SK-N-SH (cell line): ENCODE results near the gene CFAP251. TPM values are rescaled to one million over a fixed set of nuclear protein-coding genes. Genes with fewer than 3 reads are reported as not detected.

ENCODE experiments used
- CTCF ChIA-PET: fragments of 300-600, 350-600 bp; formaldehyde crosslinking; extraction: SDS; loops from one replicate; lab custom pipeline; 2021; lab: Yijun Ruan, JAX
- POLR2A ChIA-PET: fragments of 350-600 bp; sonication (Branson Sonifier 250); formaldehyde crosslinking; extraction: SDS; loops from one replicate; lab custom pipeline; 2020; ENCODE audit warnings: antibody characterized with exemption, inconsistent platforms; lab: Yijun Ruan, JAX
- DNase-seq: peaks from one replicate; pipeline ENCODE4 v3.0.0; 2012
- H2AFZ ChIP-seq: fragments of 200-600 bp; sonication (generic); 2 replicates; pipeline ENCODE4 v1.8.1; 2016; ENCODE audit warnings: antibody characterized with exemption, mild to moderate bottlenecking, low read depth
- H3F3A ChIP-seq: fragments of 200-600 bp; sonication (generic); replicated peaks from 2 replicates; pipeline ENCODE3; 2016; ENCODE audit warnings: antibody characterized with exemption, mild to moderate bottlenecking; ENCODE audit not compliant: insufficient read depth
- H3K27ac ChIP-seq, 2 experiments: fragments of 200-500 bp in 1 of 2; fragments of 200-600 bp in 1 of 2; sonication (Bioruptor generic) in 1 of 2; sonication (generic), shearing (Covaris generic) in 1 of 2; 2 replicates each; pipeline versions ENCODE4 v1.5.1 to v1.6.1; 2014 to 2016; ENCODE audit warnings: low read depth in 2 of 2, inconsistent platforms in 1 of 2, low read length in 1 of 2, mild to moderate bottlenecking in 1 of 2, mixed read lengths in 1 of 2
- H3K27me3 ChIP-seq: fragments of 200-600 bp; sonication (generic), shearing (Covaris generic); 2 replicates; pipeline ENCODE4 v1.6.1; 2016; ENCODE audit warnings: mixed run types; ENCODE audit not compliant: insufficient read depth
- H3K36me3 ChIP-seq, 2 experiments: fragments of 200-500 bp in 1 of 2; fragments of 200-600 bp in 1 of 2; sonication (Bioruptor generic) in 1 of 2; sonication (generic) in 1 of 2; replicated peaks in 1 of 2; 2 replicates each; pipeline versions ENCODE3 to v1.5.1; 2014 to 2016; ENCODE audit warnings: low read length in 1 of 2, mild to moderate bottlenecking in 1 of 2; ENCODE audit not compliant: insufficient read depth in 2 of 2, control insufficient read depth in 1 of 2
- H3K4me1 ChIP-seq, 2 experiments: fragments of 200-500 bp in 1 of 2; fragments of 200-600 bp in 1 of 2; sonication (Bioruptor generic) in 1 of 2; sonication (generic), shearing (Covaris generic) in 1 of 2; 2 replicates each; pipeline versions ENCODE4 v1.5.1 to v1.6.1; 2014 to 2016; ENCODE audit warnings: low read depth in 1 of 2, low read length in 1 of 2, mixed run types in 1 of 2; ENCODE audit not compliant: insufficient read depth in 2 of 2, control insufficient read depth in 1 of 2
- H3K4me2 ChIP-seq: fragments of 200-600 bp; sonication (generic), shearing (Covaris generic); 2 replicates; pipeline ENCODE4 v1.6.1; 2017; ENCODE audit warnings: mixed run types
- H3K4me3 ChIP-seq, 2 experiments: fragments of 200-500 bp in 1 of 2; fragments of 200-600 bp in 1 of 2; sonication (Bioruptor generic) in 1 of 2; sonication (generic), shearing (Covaris generic) in 1 of 2; 2 replicates each; pipeline versions ENCODE4 v1.5.1 to v1.8.1; 2014 to 2016; ENCODE audit warnings: low read depth in 2 of 2, inconsistent platforms in 1 of 2, low read length in 1 of 2, mild to moderate bottlenecking in 1 of 2, mixed read lengths in 1 of 2, moderate library complexity in 1 of 2
- H3K79me2 ChIP-seq: fragments of 200-600 bp; sonication (generic); 2 replicates; pipeline ENCODE4 v1.8.1; 2017; ENCODE audit warnings: mild to moderate bottlenecking; ENCODE audit not compliant: insufficient read depth
- H3K9ac ChIP-seq: fragments of 200-600 bp; sonication (generic); 2 replicates; pipeline ENCODE4 v1.6.1; 2017; ENCODE audit warnings: mixed run types
- H3K9me2 ChIP-seq: fragments of 200-600 bp; sonication (generic); 2 replicates; pipeline ENCODE4 v1.6.1; 2017; ENCODE audit warnings: mixed run types
- H3K9me3 ChIP-seq: fragments of 200-600 bp; sonication (generic); 2 replicates; pipeline ENCODE4 v1.6.1; 2017; ENCODE audit warnings: mixed run types, mild to moderate bottlenecking, moderate library complexity
- H4K20me1 ChIP-seq: fragments of 200-600 bp; sonication (generic); 2 replicates; pipeline ENCODE4 v1.6.1; 2017; ENCODE audit warnings: mild to moderate bottlenecking, mixed run types; ENCODE audit not compliant: insufficient read depth
- CHD2 ChIP-seq: fragments of 150-350 bp; IDR thresholded peaks from 2 replicates; pipeline ENCODE4 v1.6.1; 2018; ENCODE audit warnings: low read length; ENCODE audit not compliant: partially characterized antibody
- ELF1 ChIP-seq: IDR thresholded peaks from 2 replicates; pipeline ENCODE4 v1.4.0; 2012
- FOXJ3 ChIP-seq: sonication (generic); formaldehyde crosslinking; IDR thresholded peaks from 2 replicates; pipeline ENCODE4 v1.5.1; 2020; ENCODE audit warnings: mild to moderate bottlenecking, missing genetic modification reagents
- FOXM1 ChIP-seq: IDR thresholded peaks from 2 replicates; pipeline ENCODE4 v1.4.0; 2012; ENCODE audit warnings: low read depth, mild to moderate bottlenecking
- GABPA ChIP-seq: IDR thresholded peaks from 2 replicates; pipeline ENCODE4 v1.4.0; 2012; ENCODE audit warnings: low read depth, mild to moderate bottlenecking
- MXI1 ChIP-seq: IDR thresholded peaks from 2 replicates; pipeline ENCODE4 v1.6.1; 2012; ENCODE audit warnings: mild to moderate bottlenecking, low read depth, low read length, improper control_type of control experiment
- NFIC ChIP-seq: IDR thresholded peaks from 2 replicates; pipeline ENCODE4 v1.4.0; 2012; ENCODE audit warnings: borderline replicate concordance
- NRF1 ChIP-seq: IDR thresholded peaks from 2 replicates; pipeline ENCODE4 v1.6.1; 2012; ENCODE audit warnings: low read depth, mild to moderate bottlenecking, low read length
- RAD21 ChIP-seq: IDR thresholded peaks from 2 replicates; pipeline ENCODE4 v1.6.1; 2012; ENCODE audit warnings: mild to moderate bottlenecking, low read length
- RCOR1 ChIP-seq: fragments of 150-350 bp; IDR thresholded peaks from 2 replicates; pipeline ENCODE4 v1.6.1; 2017; ENCODE audit warnings: antibody characterized with exemption, low read length
- SIN3A ChIP-seq: IDR thresholded peaks from 2 replicates; pipeline ENCODE4 v1.6.1; 2012; ENCODE audit warnings: low read depth, mild to moderate bottlenecking, low read length, moderate library complexity, borderline replicate concordance
- SMC3 ChIP-seq: IDR thresholded peaks from 2 replicates; pipeline ENCODE4 v1.6.1; 2012; ENCODE audit warnings: low read depth, low read length, improper control_type of control experiment
- TCF12 ChIP-seq: IDR thresholded peaks from 2 replicates; pipeline ENCODE4 v1.4.0; 2012
- TEAD4 ChIP-seq: IDR thresholded peaks from 2 replicates; pipeline ENCODE4 v1.4.0; 2012; ENCODE audit warnings: mild to moderate bottlenecking, borderline replicate concordance; ENCODE audit not compliant: insufficient read depth
- WGBS: methylation state at CpG from one replicate; pipeline ENCODE4 v1.1.6; 2017; ENCODE audit warnings: low lambda C conversion rate; 5-methylcytosine and 5-hydroxymethylcytosine counted together
- polyA plus RNA-seq, 3 experiments: library from polyadenylated mRNA; depleted of rRNA; stranded (reverse); fragments of >200 nt; gene quantifications; 2 replicates each; pipeline ENCODE4 v1.2.3, GENCODE V29; 2012
- TF ChIP-seq, protein P1 (sequence below): IDR thresholded peaks from 2 replicates; pipeline ENCODE4 v1.4.0; 2012; ENCODE audit warnings: low read depth
- TF ChIP-seq, protein P2 (sequence below): fragments of 150-350 bp; IDR thresholded peaks from 2 replicates; pipeline ENCODE4 v1.6.1; 2016; ENCODE audit warnings: mild to moderate bottlenecking, low read depth, low read length
- TF ChIP-seq, protein P3 (sequence below): IDR thresholded peaks from 2 replicates; pipeline ENCODE4; 2012
- TF ChIP-seq, protein P4 (sequence below): IDR thresholded peaks from 2 replicates; pipeline ENCODE4 v1.4.0; 2012; ENCODE audit warnings: low read depth, borderline replicate concordance
- TF ChIP-seq, protein P5 (sequence below): IDR thresholded peaks from 2 replicates; pipeline ENCODE4 v1.4.0; 2012; ENCODE audit warnings: low read depth, borderline replicate concordance

CFAP251 gene
- polyA plus RNA-seq, 1 of the 3 experiments (the other 2 are of a cell fraction): 5.7 TPM

DNA sequence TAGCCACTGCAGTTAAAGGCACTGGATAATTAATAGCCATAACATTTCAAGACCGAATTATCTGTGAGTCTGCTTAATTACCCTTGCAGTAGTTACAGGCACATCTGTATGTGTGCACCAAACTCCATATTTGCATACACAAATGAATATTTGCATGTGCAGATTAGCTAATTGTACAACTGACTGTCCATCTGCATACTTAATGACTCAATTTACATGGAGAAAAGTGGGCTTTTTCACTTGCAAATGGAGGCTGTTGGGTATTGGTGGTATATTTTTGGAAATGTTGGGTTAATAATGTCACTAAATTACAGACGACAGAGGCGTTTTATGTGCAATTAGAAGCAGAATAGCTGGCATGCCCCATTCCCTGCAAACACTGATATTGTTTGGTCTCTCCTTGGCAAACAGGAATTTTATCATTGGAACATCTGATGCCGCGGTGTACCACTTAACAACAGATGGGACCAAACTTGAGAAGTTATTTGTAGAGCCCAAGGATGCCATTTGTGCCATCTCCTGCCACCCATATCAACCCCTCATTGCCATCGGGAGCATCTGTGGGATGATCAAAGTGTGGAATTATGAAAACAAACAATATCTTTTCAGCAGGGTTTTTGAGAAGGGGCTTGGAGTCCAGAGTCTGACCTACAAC is 39.6 kb downstream of the CFAP251 start:
- H4K20me1 ChIP-seq: no peaks in the 10 kb centered on the region
- H3K79me2 ChIP-seq: no peaks in the 10 kb centered on the region
- no peak overlapping the region for H3K9ac ChIP-seq
- DNase-seq: no peak
- H3K9me3 ChIP-seq: 0 out of 2 replicates have a peak, but pooled peaks cover 5% of the 10 kb centered on the region
- 92% methylated on average over 6 of the region's 6 CpGs for WGBS
- peaks cover 0 to 27% of the 10 kb centered on the region in 2 experiments for H3K36me3 ChIP-seq
- ChIA-PET CTCF (no interaction called here), POLR2A (no interaction called here)
- H3K4me2 ChIP-seq: no peak overlapping the region
- 0 out of 4 replicates have a peak, but pooled peaks cover 0 to 5% of the 10 kb centered on the region in 2 experiments for H3K4me1 ChIP-seq
- H3K9me2 ChIP-seq: no peaks in the 10 kb centered on the region
- TF ChIP-seq, protein P1, sequence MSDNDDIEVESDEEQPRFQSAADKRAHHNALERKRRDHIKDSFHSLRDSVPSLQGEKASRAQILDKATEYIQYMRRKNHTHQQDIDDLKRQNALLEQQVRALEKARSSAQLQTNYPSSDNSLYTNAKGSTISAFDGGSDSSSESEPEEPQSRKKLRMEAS: no peak
- TF ChIP-seq TCF12 (no peak), NRF1 (no peak), SMC3 (no peak), FOXJ3 (CRISPR knock-in tag) (no peak), ELF1 (no peak), SIN3A (no peak), NFIC (no peak), RCOR1 (no peak), MXI1 (no peak), TEAD4 (no peak), RAD21 (no peak), FOXM1 (no peak), GABPA (no peak), CHD2 (no peak)
- TF ChIP-seq, protein P2, sequence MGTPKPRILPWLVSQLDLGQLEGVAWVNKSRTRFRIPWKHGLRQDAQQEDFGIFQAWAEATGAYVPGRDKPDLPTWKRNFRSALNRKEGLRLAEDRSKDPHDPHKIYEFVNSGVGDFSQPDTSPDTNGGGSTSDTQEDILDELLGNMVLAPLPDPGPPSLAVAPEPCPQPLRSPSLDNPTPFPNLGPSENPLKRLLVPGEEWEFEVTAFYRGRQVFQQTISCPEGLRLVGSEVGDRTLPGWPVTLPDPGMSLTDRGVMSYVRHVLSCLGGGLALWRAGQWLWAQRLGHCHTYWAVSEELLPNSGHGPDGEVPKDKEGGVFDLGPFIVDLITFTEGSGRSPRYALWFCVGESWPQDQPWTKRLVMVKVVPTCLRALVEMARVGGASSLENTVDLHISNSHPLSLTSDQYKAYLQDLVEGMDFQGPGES: no peak
- TF ChIP-seq, protein P3, sequence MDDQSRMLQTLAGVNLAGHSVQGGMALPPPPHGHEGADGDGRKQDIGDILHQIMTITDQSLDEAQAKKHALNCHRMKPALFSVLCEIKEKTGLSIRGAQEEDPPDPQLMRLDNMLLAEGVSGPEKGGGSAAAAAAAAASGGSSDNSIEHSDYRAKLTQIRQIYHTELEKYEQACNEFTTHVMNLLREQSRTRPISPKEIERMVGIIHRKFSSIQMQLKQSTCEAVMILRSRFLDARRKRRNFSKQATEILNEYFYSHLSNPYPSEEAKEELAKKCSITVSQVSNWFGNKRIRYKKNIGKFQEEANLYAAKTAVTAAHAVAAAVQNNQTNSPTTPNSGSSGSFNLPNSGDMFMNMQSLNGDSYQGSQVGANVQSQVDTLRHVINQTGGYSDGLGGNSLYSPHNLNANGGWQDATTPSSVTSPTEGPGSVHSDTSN: no peak
- TF ChIP-seq, protein P4, sequence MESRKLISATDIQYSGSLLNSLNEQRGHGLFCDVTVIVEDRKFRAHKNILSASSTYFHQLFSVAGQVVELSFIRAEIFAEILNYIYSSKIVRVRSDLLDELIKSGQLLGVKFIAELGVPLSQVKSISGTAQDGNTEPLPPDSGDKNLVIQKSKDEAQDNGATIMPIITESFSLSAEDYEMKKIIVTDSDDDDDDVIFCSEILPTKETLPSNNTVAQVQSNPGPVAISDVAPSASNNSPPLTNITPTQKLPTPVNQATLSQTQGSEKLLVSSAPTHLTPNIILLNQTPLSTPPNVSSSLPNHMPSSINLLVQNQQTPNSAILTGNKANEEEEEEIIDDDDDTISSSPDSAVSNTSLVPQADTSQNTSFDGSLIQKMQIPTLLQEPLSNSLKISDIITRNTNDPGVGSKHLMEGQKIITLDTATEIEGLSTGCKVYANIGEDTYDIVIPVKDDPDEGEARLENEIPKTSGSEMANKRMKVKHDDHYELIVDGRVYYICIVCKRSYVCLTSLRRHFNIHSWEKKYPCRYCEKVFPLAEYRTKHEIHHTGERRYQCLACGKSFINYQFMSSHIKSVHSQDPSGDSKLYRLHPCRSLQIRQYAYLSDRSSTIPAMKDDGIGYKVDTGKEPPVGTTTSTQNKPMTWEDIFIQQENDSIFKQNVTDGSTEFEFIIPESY: no peak
- TF ChIP-seq, protein P5, sequence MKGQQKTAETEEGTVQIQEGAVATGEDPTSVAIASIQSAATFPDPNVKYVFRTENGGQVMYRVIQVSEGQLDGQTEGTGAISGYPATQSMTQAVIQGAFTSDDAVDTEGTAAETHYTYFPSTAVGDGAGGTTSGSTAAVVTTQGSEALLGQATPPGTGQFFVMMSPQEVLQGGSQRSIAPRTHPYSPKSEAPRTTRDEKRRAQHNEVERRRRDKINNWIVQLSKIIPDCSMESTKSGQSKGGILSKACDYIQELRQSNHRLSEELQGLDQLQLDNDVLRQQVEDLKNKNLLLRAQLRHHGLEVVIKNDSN: no peak
- H3K4me3 ChIP-seq: no peak overlapping the region
- H3F3A ChIP-seq: peaks cover 22% of the 10 kb centered on the region
- H3K27me3 ChIP-seq: no peaks in the 10 kb centered on the region
- no peak overlapping the region for H2AFZ ChIP-seq
- no peak overlapping the region for H3K27ac ChIP-seq
